ENCODE results near the gene DHRS13.

DNA sequence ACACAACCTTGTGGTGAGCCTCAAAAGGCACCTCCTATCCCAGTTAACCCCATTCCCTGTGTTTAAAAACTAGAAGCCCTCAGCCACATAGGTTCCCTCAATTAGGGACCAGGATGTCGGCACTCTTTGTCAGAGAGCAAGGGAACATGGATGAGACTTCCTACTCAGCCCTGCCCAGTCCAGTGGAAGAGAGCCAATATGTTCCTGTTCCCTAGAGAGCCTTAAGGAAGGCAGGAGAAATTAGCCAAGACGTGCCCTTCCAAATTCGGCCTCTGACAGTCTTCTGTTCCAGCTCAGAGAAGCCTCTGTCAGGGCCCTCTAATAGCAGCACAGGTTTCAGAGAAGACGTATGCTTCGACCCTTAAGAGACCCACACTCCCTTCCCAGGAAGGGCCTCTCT is 14.6 kb upstream of the DHRS13 start:
- TF ChIP-seq, protein P1, sequence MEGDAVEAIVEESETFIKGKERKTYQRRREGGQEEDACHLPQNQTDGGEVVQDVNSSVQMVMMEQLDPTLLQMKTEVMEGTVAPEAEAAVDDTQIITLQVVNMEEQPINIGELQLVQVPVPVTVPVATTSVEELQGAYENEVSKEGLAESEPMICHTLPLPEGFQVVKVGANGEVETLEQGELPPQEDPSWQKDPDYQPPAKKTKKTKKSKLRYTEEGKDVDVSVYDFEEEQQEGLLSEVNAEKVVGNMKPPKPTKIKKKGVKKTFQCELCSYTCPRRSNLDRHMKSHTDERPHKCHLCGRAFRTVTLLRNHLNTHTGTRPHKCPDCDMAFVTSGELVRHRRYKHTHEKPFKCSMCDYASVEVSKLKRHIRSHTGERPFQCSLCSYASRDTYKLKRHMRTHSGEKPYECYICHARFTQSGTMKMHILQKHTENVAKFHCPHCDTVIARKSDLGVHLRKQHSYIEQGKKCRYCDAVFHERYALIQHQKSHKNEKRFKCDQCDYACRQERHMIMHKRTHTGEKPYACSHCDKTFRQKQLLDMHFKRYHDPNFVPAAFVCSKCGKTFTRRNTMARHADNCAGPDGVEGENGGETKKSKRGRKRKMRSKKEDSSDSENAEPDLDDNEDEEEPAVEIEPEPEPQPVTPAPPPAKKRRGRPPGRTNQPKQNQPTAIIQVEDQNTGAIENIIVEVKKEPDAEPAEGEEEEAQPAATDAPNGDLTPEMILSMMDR (IDR thresholded peaks at IDR 0.05) = no peak
- TF ChIP-seq CREB1 (CRISPR knock-in tag; IDR thresholded peaks at IDR 0.05) (no peak), TEAD4 (CRISPR knock-in tag; IDR thresholded peaks at IDR 0.05) (no peak), SP1 (CRISPR knock-in tag; conservative IDR thresholded peaks at IDR 0.05) (no peak), NR2C2 (CRISPR knock-in tag; IDR thresholded peaks at IDR 0.05) (no peak)
- TF ChIP-seq, protein P2, sequence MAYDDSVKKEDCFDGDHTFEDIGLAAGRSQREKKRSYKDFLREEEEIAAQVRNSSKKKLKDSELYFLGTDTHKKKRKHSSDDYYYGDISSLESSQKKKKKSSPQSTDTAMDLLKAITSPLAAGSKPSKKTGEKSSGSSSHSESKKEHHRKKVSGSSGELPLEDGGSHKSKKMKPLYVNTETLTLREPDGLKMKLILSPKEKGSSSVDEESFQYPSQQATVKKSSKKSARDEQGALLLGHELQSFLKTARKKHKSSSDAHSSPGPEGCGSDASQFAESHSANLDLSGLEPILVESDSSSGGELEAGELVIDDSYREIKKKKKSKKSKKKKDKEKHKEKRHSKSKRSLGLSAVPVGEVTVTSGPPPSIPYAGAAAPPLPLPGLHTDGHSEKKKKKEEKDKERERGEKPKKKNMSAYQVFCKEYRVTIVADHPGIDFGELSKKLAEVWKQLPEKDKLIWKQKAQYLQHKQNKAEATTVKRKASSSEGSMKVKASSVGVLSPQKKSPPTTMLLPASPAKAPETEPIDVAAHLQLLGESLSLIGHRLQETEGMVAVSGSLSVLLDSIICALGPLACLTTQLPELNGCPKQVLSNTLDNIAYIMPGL (CRISPR knock-in tag; IDR thresholded peaks at IDR 0.05) = no peak
- TF ChIP-seq, protein P3, sequence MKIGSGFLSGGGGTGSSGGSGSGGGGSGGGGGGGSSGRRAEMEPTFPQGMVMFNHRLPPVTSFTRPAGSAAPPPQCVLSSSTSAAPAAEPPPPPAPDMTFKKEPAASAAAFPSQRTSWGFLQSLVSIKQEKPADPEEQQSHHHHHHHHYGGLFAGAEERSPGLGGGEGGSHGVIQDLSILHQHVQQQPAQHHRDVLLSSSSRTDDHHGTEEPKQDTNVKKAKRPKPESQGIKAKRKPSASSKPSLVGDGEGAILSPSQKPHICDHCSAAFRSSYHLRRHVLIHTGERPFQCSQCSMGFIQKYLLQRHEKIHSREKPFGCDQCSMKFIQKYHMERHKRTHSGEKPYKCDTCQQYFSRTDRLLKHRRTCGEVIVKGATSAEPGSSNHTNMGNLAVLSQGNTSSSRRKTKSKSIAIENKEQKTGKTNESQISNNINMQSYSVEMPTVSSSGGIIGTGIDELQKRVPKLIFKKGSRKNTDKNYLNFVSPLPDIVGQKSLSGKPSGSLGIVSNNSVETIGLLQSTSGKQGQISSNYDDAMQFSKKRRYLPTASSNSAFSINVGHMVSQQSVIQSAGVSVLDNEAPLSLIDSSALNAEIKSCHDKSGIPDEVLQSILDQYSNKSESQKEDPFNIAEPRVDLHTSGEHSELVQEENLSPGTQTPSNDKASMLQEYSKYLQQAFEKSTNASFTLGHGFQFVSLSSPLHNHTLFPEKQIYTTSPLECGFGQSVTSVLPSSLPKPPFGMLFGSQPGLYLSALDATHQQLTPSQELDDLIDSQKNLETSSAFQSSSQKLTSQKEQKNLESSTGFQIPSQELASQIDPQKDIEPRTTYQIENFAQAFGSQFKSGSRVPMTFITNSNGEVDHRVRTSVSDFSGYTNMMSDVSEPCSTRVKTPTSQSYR (CRISPR knock-in tag; IDR thresholded peaks at IDR 0.05) = no peak
- TF ChIP-seq, protein P4, sequence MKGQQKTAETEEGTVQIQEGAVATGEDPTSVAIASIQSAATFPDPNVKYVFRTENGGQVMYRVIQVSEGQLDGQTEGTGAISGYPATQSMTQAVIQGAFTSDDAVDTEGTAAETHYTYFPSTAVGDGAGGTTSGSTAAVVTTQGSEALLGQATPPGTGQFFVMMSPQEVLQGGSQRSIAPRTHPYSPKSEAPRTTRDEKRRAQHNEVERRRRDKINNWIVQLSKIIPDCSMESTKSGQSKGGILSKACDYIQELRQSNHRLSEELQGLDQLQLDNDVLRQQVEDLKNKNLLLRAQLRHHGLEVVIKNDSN (CRISPR knock-in tag; IDR thresholded peaks at IDR 0.05) = no peak
